HL-60 (cell line): Measurements from ENCODE around the gene CD207.

Experiments
- DNase-seq, 2 experiments: peaks; one replicate each; pipeline ENCODE4 v3.0.0-alpha.2; 2010 to 2020; ENCODE audit warnings: low read depth in 1 of 2, low spot score in 1 of 2
- H3K27ac ChIP-seq: fragments of 250-450 bp; sonication (Bioruptor Pico); replicated peaks from 2 replicates; pipeline ENCODE4 v1.5.1; 2020; ENCODE audit warnings: mild to moderate bottlenecking, moderate library complexity
- H3K27me3 ChIP-seq: fragments of 250-450 bp; sonication (Bioruptor Pico); 2 replicates; pipeline ENCODE4 v1.5.1; 2021; ENCODE audit warnings: mild to moderate bottlenecking, moderate library complexity; ENCODE audit not compliant: insufficient read depth, poor library complexity, severe bottlenecking
- H3K4me3 ChIP-seq: replicated peaks from 2 replicates; pipeline ENCODE4 v1.5.1; 2011; ENCODE audit warnings: mild to moderate bottlenecking, control low read depth, low read length; ENCODE audit not compliant: insufficient read depth
- GABPA ChIP-seq: IDR thresholded peaks from 2 replicates; pipeline ENCODE4 v1.6.1; 2012; ENCODE audit warnings: low read depth
- POLR2AphosphoS5 ChIP-seq: IDR thresholded peaks from 2 replicates; pipeline ENCODE4 v1.6.1; 2012; ENCODE audit warnings: low read depth
- SPI1 ChIP-seq: IDR thresholded peaks from 2 replicates; pipeline ENCODE4 v1.6.1; 2012; ENCODE audit warnings: low read depth, mild to moderate bottlenecking, borderline replicate concordance
- TF ChIP-seq, protein P1 (sequence below): IDR thresholded peaks from 2 replicates; pipeline ENCODE4 v1.6.1; 2012; ENCODE audit warnings: low read depth; ENCODE audit not compliant: insufficient replicate concordance
- TF ChIP-seq, protein P2 (sequence below): IDR thresholded peaks from one replicate; pipeline ENCODE4 v1.5.1; 2011; ENCODE audit warnings: low read length, control low read depth, inconsistent platforms; ENCODE audit not compliant: insufficient read depth

Gene CD207

DNA sequence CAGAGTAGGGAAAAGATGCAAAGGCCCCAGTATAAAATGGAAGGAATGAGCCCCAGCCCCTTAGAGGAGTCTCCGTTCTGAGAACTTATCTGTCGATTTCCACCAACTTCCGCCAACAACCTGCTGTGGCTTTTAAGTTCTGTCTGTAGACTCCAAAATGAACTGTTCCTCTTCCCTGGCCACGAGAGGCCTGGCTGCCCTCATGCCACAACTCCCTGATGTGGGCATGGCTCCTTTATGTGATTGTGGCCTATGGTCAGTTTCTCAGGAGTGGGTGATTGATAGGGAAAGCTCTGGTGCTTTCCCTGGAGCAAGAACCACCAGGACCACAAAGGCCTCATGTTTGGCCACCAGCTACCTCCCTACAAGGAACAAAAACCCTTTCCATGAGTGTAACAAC, 18.8 kb upstream of the CD207 start:
- no peak overlapping the region for H3K4me3 ChIP-seq
- peak in 1 of 2 experiments; percentile 8 for DNase-seq
- TF ChIP-seq, protein P1, sequence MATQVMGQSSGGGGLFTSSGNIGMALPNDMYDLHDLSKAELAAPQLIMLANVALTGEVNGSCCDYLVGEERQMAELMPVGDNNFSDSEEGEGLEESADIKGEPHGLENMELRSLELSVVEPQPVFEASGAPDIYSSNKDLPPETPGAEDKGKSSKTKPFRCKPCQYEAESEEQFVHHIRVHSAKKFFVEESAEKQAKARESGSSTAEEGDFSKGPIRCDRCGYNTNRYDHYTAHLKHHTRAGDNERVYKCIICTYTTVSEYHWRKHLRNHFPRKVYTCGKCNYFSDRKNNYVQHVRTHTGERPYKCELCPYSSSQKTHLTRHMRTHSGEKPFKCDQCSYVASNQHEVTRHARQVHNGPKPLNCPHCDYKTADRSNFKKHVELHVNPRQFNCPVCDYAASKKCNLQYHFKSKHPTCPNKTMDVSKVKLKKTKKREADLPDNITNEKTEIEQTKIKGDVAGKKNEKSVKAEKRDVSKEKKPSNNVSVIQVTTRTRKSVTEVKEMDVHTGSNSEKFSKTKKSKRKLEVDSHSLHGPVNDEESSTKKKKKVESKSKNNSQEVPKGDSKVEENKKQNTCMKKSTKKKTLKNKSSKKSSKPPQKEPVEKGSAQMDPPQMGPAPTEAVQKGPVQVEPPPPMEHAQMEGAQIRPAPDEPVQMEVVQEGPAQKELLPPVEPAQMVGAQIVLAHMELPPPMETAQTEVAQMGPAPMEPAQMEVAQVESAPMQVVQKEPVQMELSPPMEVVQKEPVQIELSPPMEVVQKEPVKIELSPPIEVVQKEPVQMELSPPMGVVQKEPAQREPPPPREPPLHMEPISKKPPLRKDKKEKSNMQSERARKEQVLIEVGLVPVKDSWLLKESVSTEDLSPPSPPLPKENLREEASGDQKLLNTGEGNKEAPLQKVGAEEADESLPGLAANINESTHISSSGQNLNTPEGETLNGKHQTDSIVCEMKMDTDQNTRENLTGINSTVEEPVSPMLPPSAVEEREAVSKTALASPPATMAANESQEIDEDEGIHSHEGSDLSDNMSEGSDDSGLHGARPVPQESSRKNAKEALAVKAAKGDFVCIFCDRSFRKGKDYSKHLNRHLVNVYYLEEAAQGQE: no peak
- TF ChIP-seq GABPA (no peak), POLR2AphosphoS5 (no peak), SPI1 (no peak)
- TF ChIP-seq, protein P2, sequence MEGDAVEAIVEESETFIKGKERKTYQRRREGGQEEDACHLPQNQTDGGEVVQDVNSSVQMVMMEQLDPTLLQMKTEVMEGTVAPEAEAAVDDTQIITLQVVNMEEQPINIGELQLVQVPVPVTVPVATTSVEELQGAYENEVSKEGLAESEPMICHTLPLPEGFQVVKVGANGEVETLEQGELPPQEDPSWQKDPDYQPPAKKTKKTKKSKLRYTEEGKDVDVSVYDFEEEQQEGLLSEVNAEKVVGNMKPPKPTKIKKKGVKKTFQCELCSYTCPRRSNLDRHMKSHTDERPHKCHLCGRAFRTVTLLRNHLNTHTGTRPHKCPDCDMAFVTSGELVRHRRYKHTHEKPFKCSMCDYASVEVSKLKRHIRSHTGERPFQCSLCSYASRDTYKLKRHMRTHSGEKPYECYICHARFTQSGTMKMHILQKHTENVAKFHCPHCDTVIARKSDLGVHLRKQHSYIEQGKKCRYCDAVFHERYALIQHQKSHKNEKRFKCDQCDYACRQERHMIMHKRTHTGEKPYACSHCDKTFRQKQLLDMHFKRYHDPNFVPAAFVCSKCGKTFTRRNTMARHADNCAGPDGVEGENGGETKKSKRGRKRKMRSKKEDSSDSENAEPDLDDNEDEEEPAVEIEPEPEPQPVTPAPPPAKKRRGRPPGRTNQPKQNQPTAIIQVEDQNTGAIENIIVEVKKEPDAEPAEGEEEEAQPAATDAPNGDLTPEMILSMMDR: no peak

DNA sequence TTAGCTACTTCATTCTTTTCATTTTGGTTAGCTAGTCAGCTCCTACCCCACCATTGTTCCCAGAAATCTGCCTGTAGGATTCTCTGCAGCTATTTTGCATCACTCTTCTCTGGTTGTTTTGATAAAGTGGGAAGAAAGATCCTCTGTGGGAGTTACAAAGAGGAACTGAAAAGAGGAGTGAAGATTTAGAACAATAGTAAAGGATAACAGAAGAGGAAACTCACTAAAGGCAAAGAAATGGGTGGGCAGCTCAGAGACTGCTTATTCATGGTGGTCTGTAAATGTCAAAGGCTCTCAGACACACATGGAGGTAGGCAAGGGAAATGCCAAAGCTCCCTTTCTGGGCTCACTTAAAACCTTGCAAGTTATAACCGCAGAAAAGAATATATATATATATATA, 17.2 kb upstream of the CD207 start:
- H3K27me3 ChIP-seq: no peaks in the 10 kb centered on the region
- DNase-seq: no peak
- TF ChIP-seq GABPA: no peak
- TF ChIP-seq SPI1: no peak
- TF ChIP-seq, protein P2: no peak
- TF ChIP-seq, protein P1: no peak
- TF ChIP-seq POLR2AphosphoS5: no peak
- no peak overlapping the region for H3K4me3 ChIP-seq
- no peak overlapping the region for H3K27ac ChIP-seq

More for the DNA sequence above, 18.8 kb upstream of the CD207 start:
- H3K27me3 ChIP-seq: peaks cover 7% of the 10 kb centered on the region
- no peak overlapping the region for H3K27ac ChIP-seq

DNA sequence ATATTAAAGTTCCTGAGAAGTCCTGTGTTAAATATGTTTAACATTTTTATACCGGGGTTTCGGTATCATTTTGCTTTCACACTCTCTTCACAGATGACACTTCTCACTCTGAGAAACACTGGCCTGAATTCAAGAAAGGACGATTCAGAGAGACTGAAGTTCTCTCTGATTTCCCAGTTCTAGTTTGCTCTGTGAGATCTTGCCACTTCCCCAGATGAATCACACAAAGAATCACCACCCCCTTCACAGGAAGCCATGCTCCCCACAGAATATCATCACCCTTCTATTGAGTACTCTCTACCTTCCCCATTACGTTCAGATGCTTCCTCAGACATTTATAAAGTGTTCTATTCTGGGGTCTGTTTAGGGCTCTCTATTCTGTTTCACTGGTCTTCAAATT, 16.1 kb upstream of the CD207 start:
- TF ChIP-seq POLR2AphosphoS5 (no peak), SPI1 (peak; percentile 23; the same call in 1 of the 2 replicates)
- H3K27me3 ChIP-seq: no peaks in the 10 kb centered on the region
- peak; percentile 44 to 51 for DNase-seq
- H3K4me3 ChIP-seq: no peak overlapping the region
- no peak overlapping the region for H3K27ac ChIP-seq

DNA sequence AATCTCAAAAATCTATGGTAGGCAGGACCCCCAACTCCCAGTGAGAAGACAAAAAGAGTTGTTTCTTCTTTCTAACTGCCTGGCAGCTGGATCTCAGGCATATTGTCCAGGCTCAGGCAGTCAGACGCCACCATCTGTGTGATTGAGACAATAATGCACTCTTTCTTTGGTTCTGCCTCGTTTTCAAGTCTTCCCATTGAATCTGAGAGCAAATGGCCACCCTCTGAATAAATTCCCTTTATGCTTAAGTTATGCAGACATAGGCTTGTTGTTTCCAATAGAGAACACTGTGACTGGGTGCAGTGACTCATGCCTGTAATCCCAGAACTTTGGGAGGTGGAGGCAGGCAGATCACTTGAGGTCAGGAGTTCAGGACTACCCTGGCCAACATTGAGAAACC, 15.3 kb upstream of the CD207 start:
- no peaks in the 10 kb centered on the region for H3K27me3 ChIP-seq
- no peak overlapping the region for H3K27ac ChIP-seq
- DNase-seq: no peak
- TF ChIP-seq, protein P2: no peak
- no peak for TF ChIP-seq SPI1
- TF ChIP-seq GABPA: no peak
- TF ChIP-seq, protein P1: no peak
- no peak for TF ChIP-seq POLR2AphosphoS5
- H3K4me3 ChIP-seq: no peak overlapping the region
